PFSK-1 (cell line): Measurements from ENCODE around the gene FECH.

Experiments used
- FOXP2 ChIP-seq: optimal IDR thresholded peaks from 2 replicates; pipeline ENCODE3; 2011; ENCODE audit warnings: borderline replicate concordance, control low read depth, inconsistent platforms; ENCODE audit not compliant: insufficient read depth; ENCODE audit errors: extremely low read length, extremely low read depth
- POLR2AphosphoS5 ChIP-seq: IDR thresholded peaks from 2 replicates; pipeline ENCODE4 v1.6.1; 2012; ENCODE audit warnings: low read depth, mild to moderate bottlenecking, control low read depth, low read length, moderate library complexity
- REST ChIP-seq, 2 experiments: IDR thresholded peaks; 2 replicates each; pipeline versions ENCODE4 v1.6.1 to v1.8.0; 2011 to 2012; ENCODE audit warnings: low read depth in 2 of 2, low read length in 2 of 2, control low read depth in 1 of 2, inconsistent platforms in 1 of 2, mild to moderate bottlenecking in 1 of 2, moderate library complexity in 1 of 2; ENCODE audit not compliant: insufficient read depth in 1 of 2
- SIN3A ChIP-seq: IDR thresholded peaks from 2 replicates; pipeline ENCODE4 v1.6.1; 2012; ENCODE audit warnings: mild to moderate bottlenecking, low read length, moderate library complexity, borderline replicate concordance; ENCODE audit not compliant: insufficient read depth
- TAF1 ChIP-seq: IDR thresholded peaks from 2 replicates; pipeline ENCODE4 v1.6.1; 2012; ENCODE audit warnings: low read length, control low read depth, borderline replicate concordance; ENCODE audit not compliant: insufficient read depth

The FECH gene

GRCh38 chr18:57574866-57575265 lies 11.6 kb downstream of the FECH start:
- TF ChIP-seq REST (IDR thresholded peaks at IDR 0.05; ENCODE audit: insufficient read depth in 1 of 2, low read depth in 2 of 2, low read length in 2 of 2) (no peak), SIN3A (no peak), TAF1 (no peak), FOXP2 (no peak), POLR2AphosphoS5 (no peak)

DNA sequence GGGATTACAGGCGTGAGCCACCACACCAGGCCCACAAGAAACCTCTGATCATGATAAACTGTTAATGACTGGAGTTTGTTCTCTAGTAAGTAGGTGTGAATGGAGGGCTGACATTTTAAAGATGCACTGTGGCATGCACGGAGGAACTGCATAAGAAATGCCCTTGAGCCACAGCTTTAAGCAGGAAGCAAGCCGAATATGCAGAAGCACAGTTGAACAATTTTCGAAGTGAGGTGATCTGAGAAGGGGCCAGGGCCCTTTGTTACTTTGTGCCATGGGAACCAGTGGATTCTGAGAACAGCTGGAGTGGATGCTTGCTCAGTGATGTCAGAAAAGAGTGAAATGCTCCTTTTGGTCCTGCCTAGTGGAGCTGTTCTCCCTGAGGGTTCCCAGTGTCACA lies 16.3 kb downstream of the FECH start:
- TF ChIP-seq FOXP2, result no peak
- no peak for TF ChIP-seq TAF1
- TF ChIP-seq SIN3A, result no peak
- no peak for TF ChIP-seq REST (IDR thresholded peaks at IDR 0.05; ENCODE audit: insufficient read depth in 1 of 2, low read depth in 2 of 2, low read length in 2 of 2)
- TF ChIP-seq POLR2AphosphoS5, result no peak

DNA sequence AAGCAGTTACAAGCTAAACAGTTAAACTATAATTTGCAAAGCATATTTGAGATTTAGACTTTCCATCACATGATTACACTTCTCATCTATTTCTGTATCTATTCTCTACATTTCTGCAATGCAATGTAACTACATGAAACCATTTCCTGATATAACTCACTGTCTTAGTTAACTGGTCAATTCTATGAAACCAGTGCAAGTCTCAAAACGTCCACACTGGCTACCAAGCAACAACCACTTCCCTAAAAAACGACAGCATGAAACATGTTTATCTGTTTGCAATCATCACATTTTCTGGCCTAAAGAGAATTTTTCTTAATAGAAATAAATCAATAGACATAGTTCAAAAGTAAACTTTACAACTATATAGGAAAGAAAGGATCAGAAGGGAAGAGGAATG lies 17.4 kb downstream of the FECH start:
- no peak for TF ChIP-seq SIN3A

DNA sequence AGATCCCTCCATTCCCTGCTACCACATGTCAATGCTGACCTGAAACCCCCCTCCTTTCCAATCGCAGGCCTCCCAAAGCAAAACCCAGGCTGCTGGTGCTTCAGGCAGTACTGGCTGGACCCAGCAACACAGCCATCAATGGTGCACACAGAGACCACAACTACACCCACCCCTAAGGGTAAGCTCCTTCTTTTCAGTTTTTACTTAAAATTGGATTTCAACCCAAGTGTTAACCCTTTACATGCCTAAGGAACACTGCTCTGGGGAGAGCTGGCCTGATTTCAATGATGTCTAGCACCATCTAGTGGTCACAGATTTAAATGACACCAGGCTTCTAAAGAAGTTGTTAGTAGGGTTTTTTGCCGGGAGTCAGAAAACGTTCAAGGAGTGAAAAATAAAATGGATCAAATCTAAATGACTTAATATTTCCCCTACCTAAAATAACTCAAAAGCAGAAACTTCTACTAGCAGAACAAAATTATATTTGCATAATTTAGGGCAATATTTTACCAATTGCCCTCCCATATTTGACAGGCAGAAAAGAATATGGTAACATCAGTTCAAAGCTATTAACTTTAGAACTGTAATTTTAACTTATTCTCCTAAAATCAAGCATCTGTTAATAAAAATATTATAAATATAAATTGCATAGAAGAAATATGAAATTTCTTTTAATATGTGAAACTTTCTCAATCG lies 24.6 kb downstream of the FECH start:
- TF ChIP-seq SIN3A, result no peak
- no peak for TF ChIP-seq REST (IDR thresholded peaks at IDR 0.05; ENCODE audit: insufficient read depth in 1 of 2, low read depth in 2 of 2, low read length in 2 of 2)

GRCh38 chr18:57561261-57561660 lies 25.2 kb downstream of the FECH start:
- no peak for TF ChIP-seq FOXP2
- no peak for TF ChIP-seq REST (IDR thresholded peaks at IDR 0.05; ENCODE audit: insufficient read depth in 1 of 2, low read depth in 2 of 2, low read length in 2 of 2)
- TF ChIP-seq TAF1, result no peak
- TF ChIP-seq SIN3A, result no peak
- no peak for TF ChIP-seq POLR2AphosphoS5

- no peak for TF ChIP-seq FOXP2
- no peak for TF ChIP-seq SIN3A
- TF ChIP-seq POLR2AphosphoS5, result no peak
- TF ChIP-seq TAF1, result no peak
- no peak for TF ChIP-seq REST (IDR thresholded peaks at IDR 0.05; ENCODE audit: insufficient read depth in 1 of 2, low read depth in 2 of 2, low read length in 2 of 2)
These were observed 27.2 kb downstream of the FECH start for GRCh38 chr18:57559314-57559713.
